Measurements from ENCODE around the gene MYORG. TPM values are rescaled to one million over a fixed set of nuclear protein-coding genes. Genes with fewer than 3 reads are reported as not detected.
"Not testable (repeated sequence)": the region's sequence is repeated elsewhere in the genome, so short reads cannot be mapped to it uniquely, and the experiment has no call there.

MYORG gene
- total RNA-seq, 1 experiment from 2014 or later, result 5.6 TPM

DNA sequence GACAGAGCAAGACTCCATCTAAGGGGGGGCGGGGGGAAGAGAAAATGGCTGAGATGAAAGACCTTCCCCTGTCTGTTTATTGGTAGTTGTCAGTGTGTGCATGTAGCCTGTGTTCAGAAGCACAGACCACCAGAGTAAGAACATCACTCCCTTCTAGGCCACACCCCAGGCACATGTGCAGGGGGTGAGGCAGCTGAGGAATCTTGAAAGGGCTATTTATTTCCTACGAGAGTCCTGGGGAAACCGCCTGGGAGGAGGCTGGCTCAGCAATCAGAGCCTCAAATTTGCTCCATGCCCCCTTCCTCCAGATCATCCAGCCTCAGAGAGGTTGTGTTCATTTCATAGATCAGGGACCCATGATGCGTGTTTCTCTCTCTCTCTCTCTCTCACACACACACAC, 7.1 kb downstream of the MYORG start:
- Histone ChIP-seq H3K27ac (ENCODE audit: insufficient read length, low read depth, low read length) (no peak overlapping the region), H3K23ac (ENCODE audit: insufficient read length, low read depth, low read length) (no peak overlapping the region), H3K23me2 (ENCODE audit: insufficient read length, low read depth, low read length, poor library complexity, severe bottlenecking) (no peaks in the 10 kb centered on the region), H3K27me3 (ENCODE audit: insufficient read depth, low read length) (no peaks in the 10 kb centered on the region), H2AK5ac (ENCODE audit: insufficient read length, low read length) (no peak overlapping the region), H4K5ac (ENCODE audit: insufficient read length, low read depth, low read length) (no peak overlapping the region), H3K9me3 (ENCODE audit: control insufficient read depth, low read depth, low read length) (no peaks in the 10 kb centered on the region), H3K18ac (ENCODE audit: insufficient read length, low read depth, low read length) (no peak overlapping the region), H2BK12ac (ENCODE audit: insufficient read length, low read depth, low read length) (no peak overlapping the region), H3K4ac (ENCODE audit: low read depth, low read length) (no peak overlapping the region), H3K4me1 (ENCODE audit: insufficient read depth, low read length) (peaks cover 5% of the 10 kb centered on the region), H3K4me2 (ENCODE audit: insufficient read depth, insufficient read length, low read length) (no peak overlapping the region), H3K56ac (ENCODE audit: insufficient read length, low read depth, low read length) (no peak overlapping the region), H3T11ph (ENCODE audit: low read length) (no peak overlapping the region), H3K14ac (ENCODE audit: insufficient read depth, low read length) (no peak overlapping the region), H4K8ac (replicated peaks; ENCODE audit: insufficient read length, low read depth, low read length) (no peak overlapping the region), H3K9ac (ENCODE audit: extremely low read depth, insufficient read length, low read length) (no peak overlapping the region), H2BK20ac (ENCODE audit: low read depth, low read length, poor library complexity, severe bottlenecking) (no peak overlapping the region), H2BK5ac (ENCODE audit: insufficient read length, low read length) (no peak overlapping the region), H4K91ac (ENCODE audit: insufficient read length, low read depth, low read length) (no peak overlapping the region), H4K20me1 (ENCODE audit: control insufficient read depth, insufficient read depth, insufficient read length) (no peaks in the 10 kb centered on the region), H2BK120ac (ENCODE audit: low read depth, low read length, poor library complexity, severe bottlenecking) (no peak overlapping the region), H2BK15ac (ENCODE audit: low read depth, low read length) (no peak overlapping the region), H3K79me1 (ENCODE audit: insufficient read depth, low read depth, low read length, poor library complexity, severe bottlenecking) (no peaks in the 10 kb centered on the region), H3K79me2 (ENCODE audit: insufficient read depth, low read length) (no peaks in the 10 kb centered on the region), H2AFZ (ENCODE audit: low read length) (no peak overlapping the region)
- peaks cover 44 to 46% (median 45%) of the 10 kb centered on the region in 3 experiments for H3K36me3 Mint-ChIP-seq (ENCODE audit: insufficient read depth in 1 of 3, low read depth in 3 of 3)
- H3K4me1 Mint-ChIP-seq, result peaks cover 4 to 5% of the 10 kb centered on the region in 2 experiments
- no peak for DNase-seq
- H3K27me3 Mint-ChIP-seq (ENCODE audit: low read depth), result peaks cover 7% of the 10 kb centered on the region
- H3K27ac Mint-ChIP-seq, result no peak overlapping the region; a peak in 1 of 7 replicates
- H3K9me3 Mint-ChIP-seq, result peaks cover 7 to 22% of the 10 kb centered on the region in 2 experiments; a peak in 4 of 5 replicates
- TF ChIP-seq, protein P1, sequence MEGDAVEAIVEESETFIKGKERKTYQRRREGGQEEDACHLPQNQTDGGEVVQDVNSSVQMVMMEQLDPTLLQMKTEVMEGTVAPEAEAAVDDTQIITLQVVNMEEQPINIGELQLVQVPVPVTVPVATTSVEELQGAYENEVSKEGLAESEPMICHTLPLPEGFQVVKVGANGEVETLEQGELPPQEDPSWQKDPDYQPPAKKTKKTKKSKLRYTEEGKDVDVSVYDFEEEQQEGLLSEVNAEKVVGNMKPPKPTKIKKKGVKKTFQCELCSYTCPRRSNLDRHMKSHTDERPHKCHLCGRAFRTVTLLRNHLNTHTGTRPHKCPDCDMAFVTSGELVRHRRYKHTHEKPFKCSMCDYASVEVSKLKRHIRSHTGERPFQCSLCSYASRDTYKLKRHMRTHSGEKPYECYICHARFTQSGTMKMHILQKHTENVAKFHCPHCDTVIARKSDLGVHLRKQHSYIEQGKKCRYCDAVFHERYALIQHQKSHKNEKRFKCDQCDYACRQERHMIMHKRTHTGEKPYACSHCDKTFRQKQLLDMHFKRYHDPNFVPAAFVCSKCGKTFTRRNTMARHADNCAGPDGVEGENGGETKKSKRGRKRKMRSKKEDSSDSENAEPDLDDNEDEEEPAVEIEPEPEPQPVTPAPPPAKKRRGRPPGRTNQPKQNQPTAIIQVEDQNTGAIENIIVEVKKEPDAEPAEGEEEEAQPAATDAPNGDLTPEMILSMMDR (conservative IDR thresholded peaks at IDR 0.05), result no peak
- no CpG with 5 or more reads among the region's 4 CpGs for WGBS (ENCODE audit: extremely low coverage, insufficient read length, low lambda C conversion rate)
- H3K4me3 Mint-ChIP-seq, result no peak overlapping the region

GRCh38 chr9:34368796-34369195, 7.9 kb downstream of the MYORG start:
- not testable (repeated sequence) for H3K4me2 ChIP-seq (ENCODE audit: insufficient read depth, insufficient read length, low read length); H4K8ac ChIP-seq (replicated peaks; ENCODE audit: insufficient read length, low read depth, low read length); H3K23ac ChIP-seq (ENCODE audit: insufficient read length, low read depth, low read length); H2AFZ ChIP-seq (ENCODE audit: low read length); H3K9ac ChIP-seq (ENCODE audit: extremely low read depth, insufficient read length, low read length); H3K14ac ChIP-seq (ENCODE audit: insufficient read depth, low read length); H3K4ac ChIP-seq (ENCODE audit: low read depth, low read length); H3T11ph ChIP-seq (ENCODE audit: low read length); H3K27ac ChIP-seq (ENCODE audit: insufficient read length, low read depth, low read length); H4K5ac ChIP-seq (ENCODE audit: insufficient read length, low read depth, low read length); H2BK15ac ChIP-seq (ENCODE audit: low read depth, low read length); H2BK20ac ChIP-seq (ENCODE audit: low read depth, low read length, poor library complexity, severe bottlenecking); H3K79me2 ChIP-seq (ENCODE audit: insufficient read depth, low read length); H2BK120ac ChIP-seq (ENCODE audit: low read depth, low read length, poor library complexity, severe bottlenecking); H3K27ac Mint-ChIP-seq; H3K56ac ChIP-seq (ENCODE audit: insufficient read length, low read depth, low read length); H2AK5ac ChIP-seq (ENCODE audit: insufficient read length, low read length); H3K79me1 ChIP-seq (ENCODE audit: insufficient read depth, low read depth, low read length, poor library complexity, severe bottlenecking); H3K23me2 ChIP-seq (ENCODE audit: insufficient read length, low read depth, low read length, poor library complexity, severe bottlenecking); H3K27me3 Mint-ChIP-seq (ENCODE audit: low read depth); H2BK12ac ChIP-seq (ENCODE audit: insufficient read length, low read depth, low read length); H2BK5ac ChIP-seq (ENCODE audit: insufficient read length, low read length); H3K9me3 ChIP-seq (ENCODE audit: control insufficient read depth, low read depth, low read length); H4K20me1 ChIP-seq (ENCODE audit: control insufficient read depth, insufficient read depth, insufficient read length); H3K18ac ChIP-seq (ENCODE audit: insufficient read length, low read depth, low read length); H3K4me3 Mint-ChIP-seq; H4K91ac ChIP-seq (ENCODE audit: insufficient read length, low read depth, low read length); DNase-seq; H3K27me3 ChIP-seq (ENCODE audit: insufficient read depth, low read length)
- Mint-ChIP-seq H3K36me3 (ENCODE audit: insufficient read depth in 1 of 3, low read depth in 3 of 3) (peaks cover 44 to 46% (median 45%) of the 10 kb centered on the region in 3 experiments), H3K4me1 (peaks cover 11 to 13% of the 10 kb centered on the region in 2 experiments), H3K9me3 (peaks cover 7 to 22% of the 10 kb centered on the region in 2 experiments; a peak in 4 of 5 replicates)
- no CpG with 5 or more reads among the region's 5 CpGs for WGBS (ENCODE audit: extremely low coverage, insufficient read length, low lambda C conversion rate)
- peaks cover 13% of the 10 kb centered on the region for H3K4me1 ChIP-seq (ENCODE audit: insufficient read depth, low read length)

Data from H9 (cell line).